ENCODE measurements around the gene IFI35. TPM values are rescaled to one million over a fixed set of nuclear protein-coding genes. Genes with fewer than 3 reads are reported as not detected.

IFI35 gene
- total and polyA plus RNA-seq, 2 of the 8 experiments (the other 6 are each of a cell fraction or from before 2014, with no cell fraction given) = 2.5 to 4.7 TPM

DNA sequence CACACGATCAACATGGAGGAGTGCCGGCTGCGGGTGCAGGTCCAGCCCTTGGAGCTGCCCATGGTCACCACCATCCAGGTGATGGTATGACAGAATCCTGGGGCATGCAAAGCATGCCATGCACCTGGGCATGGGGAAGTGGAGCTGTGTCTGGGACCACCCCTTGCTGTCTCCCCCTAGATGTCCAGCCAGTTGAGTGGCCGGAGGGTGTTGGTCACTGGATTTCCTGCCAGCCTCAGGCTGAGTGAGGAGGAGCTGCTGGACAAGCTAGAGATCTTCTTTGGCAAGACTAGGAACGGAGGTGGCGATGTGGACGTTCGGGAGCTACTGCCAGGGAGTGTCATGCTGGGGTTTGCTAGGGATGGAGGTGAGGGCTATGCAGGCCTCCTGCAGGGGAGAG, 6.7 kb downstream of the IFI35 start:
- Histone ChIP-seq H3K56ac (replicated peaks; ENCODE audit: insufficient read length, low read depth, low read length) (no peak overlapping the region), H2AFZ (ENCODE audit: low read length) (no peak overlapping the region), H3K79me2 (ENCODE audit: control insufficient read depth in 1 of 2, insufficient read depth in 2 of 2, low read length in 2 of 2) (peaks cover 0 to 6% of the 10 kb centered on the region in 2 experiments; a peak in 1 of 4 replicates), H3K4me3 (ENCODE audit: extremely low read depth in 1 of 4, insufficient read depth in 2 of 4, low read depth in 3 of 4, low read length in 4 of 4) (no peak overlapping the region), H4K91ac (replicated peaks; ENCODE audit: insufficient read length, low read length) (no peak overlapping the region), H2BK15ac (ENCODE audit: low read length) (peak overlapping the region; percentile 78), H3K4ac (replicated peaks; ENCODE audit: insufficient read length, low read depth, low read length) (no peak overlapping the region), H3K9ac (replicated peaks in 1 of 4; ENCODE audit: extremely low read depth in 1 of 4, low read depth in 3 of 4, low read length in 3 of 4) (no peak overlapping the region), H3K4me1 (replicated peaks in 1 of 4; ENCODE audit: control insufficient read depth in 3 of 4, insufficient read depth in 4 of 4, low read length in 3 of 4) (peaks cover 2 to 9% (median 4%) of the 10 kb centered on the region in 4 experiments; a peak in 6 of 7 replicates), H2AK5ac (ENCODE audit: low read depth, low read length) (no peak overlapping the region), H3K23me2 (ENCODE audit: low read depth, low read length) (no peaks in the 10 kb centered on the region; the same call in 1 of the 2 replicates), H2BK120ac (replicated peaks; ENCODE audit: low read depth, low read length) (no peak overlapping the region), H2BK5ac (ENCODE audit: low read depth, low read length) (peak overlapping the region; percentile 44; the same call in 1 of the 2 replicates), H3K23ac (ENCODE audit: insufficient read length) (no peak overlapping the region), H3K27ac (ENCODE audit: low read depth, low read length) (no peak overlapping the region), H3K4me2 (ENCODE audit: insufficient read depth in 1 of 2, low read depth in 2 of 2, low read length in 2 of 2) (no peak overlapping the region), H3K14ac (ENCODE audit: insufficient read length) (no peak overlapping the region), H3K36me3 (ENCODE audit: control insufficient read depth in 2 of 4, insufficient read depth in 4 of 4, low read length in 3 of 4) (peaks cover 6 to 27% (median 9%) of the 10 kb centered on the region in 4 experiments; a peak in 7 of 8 replicates), H2BK12ac (ENCODE audit: low read depth, low read length) (0 out of 2 replicates have a peak overlapping the region, but pooled peaks have one; percentile 27), H3K18ac (ENCODE audit: extremely low read depth, low read length) (no peak overlapping the region), H3K9me3 (ENCODE audit: insufficient read depth in 2 of 2, low read depth in 1 of 2, low read length in 1 of 2) (no peaks in the 10 kb centered on the region), H2BK20ac (ENCODE audit: low read length) (no peak overlapping the region), H4K8ac (ENCODE audit: extremely low read depth, insufficient read depth, low read length) (peak overlapping the region; percentile 80; the same call in 1 of the 2 replicates), H3K79me1 (ENCODE audit: low read depth, low read length) (peaks cover 10% of the 10 kb centered on the region; the same call in 1 of the 2 replicates), H4K20me1 (replicated peaks in 1 of 2; ENCODE audit: control insufficient read depth in 1 of 2, insufficient read depth in 2 of 2, low read length in 2 of 2) (peaks cover 8% of the 10 kb centered on the region in 2 experiments), H4K5ac (ENCODE audit: insufficient read length, low read depth, low read length) (no peak overlapping the region), H3K27me3 (replicated peaks in 1 of 4; ENCODE audit: control insufficient read depth in 3 of 4, extremely low read depth in 1 of 4, insufficient read depth in 3 of 4, low read length in 3 of 4) (no peaks in the 10 kb centered on the region)
- FAIRE-seq = no peak
- ChIA-PET POLR2A (ENCODE audit: partially characterized antibody) (interaction anchor here (0.9 to 7.5 kb wide), 10 partner anchors 8 to 335 kb away, joined by 3 to 104 read pairs (median 4); partner anchors contain the start of genes IFI35, RPL27 and VAT1), CTCF (ENCODE audit: partially characterized antibody) (interaction anchor here (0.6 to 1.2 kb wide), 3 partner anchors 10 to 159 kb away, joined by 3 to 5 read pairs (median 3); partner anchors contain the start of gene RPL27)
- WGBS, 2 experiments (ENCODE audit: extremely low coverage in 1 of 2, insufficient coverage in 1 of 2, insufficient read length in 1 of 2, insufficient replicate concordance in 2 of 2, low coverage in 1 of 2, low lambda C conversion rate in 2 of 2, missing lambda C conversion rate in 1 of 2) = 94% methylated on average over 8 of the region's 8 CpGs; no CpG with 5 or more reads in 1 of the 2 experiments
- DNase-seq (ENCODE audit: low read depth in 1 of 2, low spot score in 2 of 2) = no peak
- TF ChIP-seq BRCA1 (IDR thresholded peaks at IDR 0.05; ENCODE audit: low read depth, low read length) (no peak), JUND (IDR thresholded peaks at IDR 0.05; ENCODE audit: low read length) (no peak), EP300 (IDR thresholded peaks at IDR 0.05; ENCODE audit: borderline replicate concordance in 1 of 2, low read depth in 2 of 2, low read length in 2 of 2) (no peak), ZNF274 (IDR thresholded peaks at IDR 0.05; ENCODE audit: borderline replicate concordance, extremely low read depth, low read length) (no peak), SP4 (IDR thresholded peaks at IDR 0.05; ENCODE audit: low read length) (no peak), CEBPB (IDR thresholded peaks at IDR 0.05; ENCODE audit: low read depth, low read length) (no peak), KDM1A (IDR thresholded peaks at IDR 0.05; ENCODE audit: borderline replicate concordance, low read length) (no peak), RNF2 (IDR thresholded peaks at IDR 0.05; ENCODE audit: borderline replicate concordance, low read depth, low read length, missing control alignments, poor library complexity, severe bottlenecking) (no peak)
- TF ChIP-seq, protein P1, sequence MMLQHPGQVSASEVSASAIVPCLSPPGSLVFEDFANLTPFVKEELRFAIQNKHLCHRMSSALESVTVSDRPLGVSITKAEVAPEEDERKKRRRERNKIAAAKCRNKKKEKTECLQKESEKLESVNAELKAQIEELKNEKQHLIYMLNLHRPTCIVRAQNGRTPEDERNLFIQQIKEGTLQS (IDR thresholded peaks at IDR 0.05; ENCODE audit: insufficient read depth, low read depth, low read length) = no peak
- TF ChIP-seq, protein P2, sequence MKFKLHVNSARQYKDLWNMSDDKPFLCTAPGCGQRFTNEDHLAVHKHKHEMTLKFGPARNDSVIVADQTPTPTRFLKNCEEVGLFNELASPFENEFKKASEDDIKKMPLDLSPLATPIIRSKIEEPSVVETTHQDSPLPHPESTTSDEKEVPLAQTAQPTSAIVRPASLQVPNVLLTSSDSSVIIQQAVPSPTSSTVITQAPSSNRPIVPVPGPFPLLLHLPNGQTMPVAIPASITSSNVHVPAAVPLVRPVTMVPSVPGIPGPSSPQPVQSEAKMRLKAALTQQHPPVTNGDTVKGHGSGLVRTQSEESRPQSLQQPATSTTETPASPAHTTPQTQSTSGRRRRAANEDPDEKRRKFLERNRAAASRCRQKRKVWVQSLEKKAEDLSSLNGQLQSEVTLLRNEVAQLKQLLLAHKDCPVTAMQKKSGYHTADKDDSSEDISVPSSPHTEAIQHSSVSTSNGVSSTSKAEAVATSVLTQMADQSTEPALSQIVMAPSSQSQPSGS (IDR thresholded peaks at IDR 0.05; ENCODE audit: low read length) = no peak

All from H1 (cell line).